Dermis blood vessel endothelial cell (primary cell): ENCODE measurements around the gene STAC. TPM values are rescaled to one million over a fixed set of nuclear protein-coding genes. Genes with fewer than 3 reads are reported as not detected.
"Not testable (repeated sequence)": the region's sequence is repeated elsewhere in the genome, so short reads cannot be mapped to it uniquely, and the experiment has no call there.

Experiments used
- DNase-seq: peaks from one replicate; pipeline ENCODE4 v3.0.0; 2010
- total RNA-seq: library from RNA; depleted of rRNA; stranded (reverse); fragments of >200 nt; gene quantifications from 2 replicates; pipeline ENCODE4 v1.2.3, GENCODE V29; 2014

The STAC gene
- total RNA-seq, 1 donor from 2014 or later, result 1.2 TPM

GRCh38 chr3:36520241-36521006 is 140.1 kb downstream of the STAC start:
- DNase-seq, result no peak

DNA sequence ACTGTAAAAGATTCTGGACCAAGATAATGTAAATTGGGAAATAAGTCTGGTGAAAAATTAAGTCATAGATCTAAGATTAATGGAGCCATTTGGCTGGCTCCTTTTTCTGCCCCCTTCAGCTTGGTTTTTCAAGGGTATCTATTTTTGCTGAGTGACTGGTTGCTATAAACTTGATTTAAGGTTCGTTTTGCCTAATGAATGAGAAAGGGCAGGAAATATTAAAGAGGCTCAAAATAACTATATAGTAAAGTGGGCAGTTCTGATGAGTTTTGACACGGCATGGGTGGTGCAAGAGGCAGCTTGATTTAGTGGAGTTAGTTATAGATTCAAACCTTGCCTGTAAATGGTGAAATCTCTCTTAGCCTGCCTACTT is 140.7 kb downstream of the STAC start:
- no peak for DNase-seq

- no peak for DNase-seq
Observed at GRCh38 chr3:36524560-36524959, 144.3 kb downstream of the STAC start.

DNA sequence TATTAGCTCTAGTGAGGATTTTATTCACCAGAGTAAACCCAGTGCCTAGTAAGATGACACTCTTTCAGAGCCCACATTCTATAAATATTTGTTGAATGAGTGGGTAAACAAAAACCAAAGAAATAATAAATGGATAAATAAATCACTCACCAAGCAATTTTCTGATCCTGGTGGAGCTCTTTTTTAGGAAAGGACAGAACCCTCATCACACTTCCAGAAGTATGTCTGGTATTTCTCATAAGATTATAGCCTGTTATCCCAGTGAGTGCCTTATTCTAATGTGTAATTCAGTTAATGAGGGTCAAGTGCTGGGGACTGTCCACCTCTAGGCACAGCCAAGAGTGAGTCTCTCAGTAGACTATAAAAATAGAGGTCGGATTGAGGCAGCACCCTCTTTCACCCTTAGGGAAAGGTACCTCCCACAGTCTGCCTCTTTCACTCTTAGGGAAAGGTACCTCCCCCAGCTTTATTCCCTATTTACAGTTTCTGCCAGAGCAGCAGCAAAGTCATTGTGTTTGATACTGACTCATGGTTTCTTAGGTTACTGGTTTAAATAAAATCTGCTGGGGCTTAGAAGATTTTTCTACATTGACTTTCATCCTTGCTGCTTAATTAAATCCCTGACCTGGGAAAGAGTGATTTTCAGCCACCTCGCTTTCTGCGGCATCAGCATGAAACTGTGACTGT is 145.0 kb downstream of the STAC start:
- peak; percentile 36 for DNase-seq

DNA sequence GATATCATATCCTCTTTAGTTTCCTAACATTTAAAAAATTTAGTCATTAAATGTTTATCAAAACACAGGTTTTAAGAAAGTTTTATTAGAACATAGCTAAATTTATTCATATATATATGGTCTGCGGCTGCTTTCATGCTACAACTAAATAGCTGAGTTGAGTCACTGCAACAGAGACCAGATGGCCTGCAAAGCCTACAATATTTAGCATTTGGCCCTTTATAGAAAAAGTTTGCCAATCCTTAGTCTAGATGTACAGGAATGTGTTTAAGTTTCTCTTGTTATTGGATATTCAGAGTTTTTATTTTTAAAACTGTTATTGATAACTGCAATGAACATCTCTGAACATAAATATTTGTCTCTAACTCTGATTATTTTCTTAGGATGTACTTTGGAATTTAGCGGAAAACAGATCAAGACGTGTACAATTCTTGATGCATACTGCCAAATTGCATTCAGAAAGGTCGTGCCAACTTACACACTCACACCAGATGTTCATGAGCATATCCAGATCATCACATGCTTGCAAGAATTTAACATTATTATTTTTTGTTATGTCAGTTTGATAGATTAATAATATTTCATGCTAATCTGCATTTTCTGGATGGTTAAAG is 157.9 kb downstream of the STAC start:
- no peak for DNase-seq

DNA sequence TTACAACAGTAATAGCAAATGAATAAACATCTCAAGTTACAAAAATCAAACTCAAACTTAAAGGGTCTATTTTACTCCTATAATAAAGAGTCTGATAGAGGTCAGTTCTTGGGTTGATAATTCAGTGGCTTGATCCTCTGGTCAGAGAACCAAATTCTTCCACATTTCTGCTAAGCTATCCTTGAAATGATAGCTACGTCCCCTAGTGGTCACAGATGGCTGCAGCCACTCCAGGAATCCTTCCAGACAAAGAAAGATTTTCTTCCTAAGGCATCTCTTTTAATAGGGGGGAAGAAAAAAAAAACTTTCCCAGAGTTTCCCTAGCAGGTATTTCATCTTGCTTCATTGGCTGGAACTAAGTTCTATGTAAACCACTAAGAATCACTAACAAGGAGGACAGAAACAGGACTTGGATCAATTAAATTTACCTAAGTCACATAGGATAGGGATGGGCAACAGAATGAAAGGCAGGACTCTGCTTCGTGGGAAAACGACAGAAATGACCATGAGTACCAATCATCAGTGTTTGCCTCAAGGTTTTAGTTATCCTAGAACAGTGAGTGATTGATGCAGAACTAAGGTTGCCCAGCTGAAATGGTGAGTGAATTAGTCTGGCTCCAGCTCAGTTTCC is 160.7 kb downstream of the STAC start:
- peak; percentile 66 for DNase-seq

- DNase-seq, result no peak
Observed at GRCh38 chr3:36542186-36542585, 161.9 kb downstream of the STAC start.

DNA sequence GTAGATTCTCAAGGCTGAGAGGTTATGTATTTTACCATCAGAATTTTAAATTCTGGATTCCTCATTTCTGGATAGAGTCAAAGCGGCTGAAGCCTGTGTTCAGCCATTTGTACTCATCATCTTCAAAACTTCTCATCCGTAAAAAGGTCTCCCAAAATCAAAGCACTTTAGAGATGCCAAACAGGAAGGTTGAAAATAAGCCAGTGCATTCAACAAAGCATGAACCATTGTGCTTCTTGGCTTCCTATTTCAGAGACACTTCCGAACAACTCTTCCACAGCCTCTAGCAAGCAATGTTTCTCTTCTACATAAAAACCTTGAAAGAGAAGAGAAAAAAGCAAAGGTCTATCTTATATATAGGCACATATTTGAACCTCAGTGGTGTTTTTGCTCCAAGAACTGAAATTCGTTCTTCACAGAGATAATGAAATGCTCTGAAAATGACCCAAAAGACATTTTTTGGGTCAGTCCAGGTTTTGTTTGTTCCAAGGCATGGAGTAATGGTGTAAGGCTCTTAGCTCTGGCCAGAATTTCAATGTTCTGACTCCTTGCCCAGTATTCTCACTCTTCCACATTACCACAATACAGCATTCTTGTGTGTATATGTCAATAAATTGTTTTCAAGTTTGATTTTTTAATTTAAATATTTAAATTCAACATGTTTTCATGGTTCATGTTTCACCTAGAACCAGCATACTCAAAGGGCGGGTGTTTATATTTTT is 163.1 kb downstream of the STAC start:
- DNase-seq, result peak; percentile 3

DNA sequence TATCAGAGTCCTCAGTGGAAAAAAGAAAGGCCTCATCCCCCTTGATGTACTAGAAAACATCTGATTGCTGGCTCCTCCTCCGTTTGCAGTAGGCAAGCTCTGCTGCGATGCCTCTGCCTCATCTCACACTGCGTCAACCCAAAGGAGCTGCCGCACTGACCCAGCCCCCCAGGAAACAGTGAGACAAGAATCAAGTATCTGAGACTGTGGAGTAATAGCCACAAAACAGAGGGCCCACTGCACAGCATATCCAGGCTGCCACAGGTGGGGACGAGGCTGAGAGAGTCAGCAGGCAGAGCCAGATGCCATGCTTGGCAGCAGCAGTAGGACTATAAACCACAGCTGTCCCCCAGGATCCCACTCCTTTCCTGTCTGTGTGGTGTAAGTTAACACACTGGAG is 165.9 kb downstream of the STAC start:
- no peak for DNase-seq

DNA sequence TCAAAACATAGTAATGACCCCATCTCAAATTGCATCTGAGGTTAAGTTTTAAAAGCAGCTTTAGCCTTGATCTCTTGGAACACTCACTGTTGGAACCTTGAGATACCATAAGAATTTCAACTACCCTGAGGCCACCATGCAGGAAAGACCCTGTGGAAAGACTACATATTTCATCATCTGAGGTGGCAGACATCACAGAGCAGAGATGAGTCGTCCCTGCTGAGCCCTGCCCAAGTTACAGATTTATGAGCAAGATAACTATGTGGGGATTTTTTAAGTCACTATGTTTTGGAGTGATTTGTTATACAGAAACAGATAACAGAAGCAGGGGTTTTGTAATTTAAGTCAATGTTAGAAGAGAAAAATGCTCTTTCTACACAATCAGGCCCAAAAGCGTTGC is 168.4 kb downstream of the STAC start:
- DNase-seq, result no peak

- no peak for DNase-seq
Observed at GRCh38 chr3:36557021-36557707, 176.9 kb downstream of the STAC start.

DNA sequence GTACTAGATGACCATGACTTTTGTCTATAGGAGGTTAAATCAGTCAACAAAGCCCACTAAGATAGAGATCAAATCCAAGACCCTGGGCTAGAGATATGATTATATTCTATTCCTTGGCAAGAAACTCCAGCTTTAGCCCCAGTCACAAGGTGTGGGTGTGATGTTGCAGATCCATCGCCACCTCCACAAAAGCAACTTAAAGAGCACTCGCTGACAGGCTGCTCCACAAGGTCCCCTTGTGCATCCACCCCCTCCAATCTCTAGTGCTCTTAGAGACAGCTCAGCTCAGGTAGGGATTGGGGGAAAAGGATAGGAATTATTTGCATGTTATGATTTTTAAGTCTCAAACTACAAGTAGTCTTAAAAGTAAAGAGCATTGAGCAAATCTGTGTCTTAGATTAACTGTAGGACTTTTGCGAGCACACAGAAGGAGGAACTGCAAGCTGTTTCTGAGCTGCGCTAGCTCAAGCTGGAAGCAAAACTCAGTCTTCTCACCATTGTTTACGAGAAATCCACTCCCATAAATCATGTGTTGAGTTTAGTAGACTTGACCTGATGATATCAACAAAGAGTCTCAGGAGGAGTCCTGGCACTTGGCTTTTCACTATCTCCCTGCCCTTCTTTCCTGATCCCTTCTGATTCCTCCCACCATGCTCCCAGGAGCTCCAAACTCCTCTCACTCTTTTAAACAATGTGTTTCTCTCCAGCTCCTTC is 177.6 kb downstream of the STAC start:
- DNase-seq, result no peak

GRCh38 chr3:36558961-36559360 is 178.7 kb downstream of the STAC start:
- DNase-seq, result no peak

DNA sequence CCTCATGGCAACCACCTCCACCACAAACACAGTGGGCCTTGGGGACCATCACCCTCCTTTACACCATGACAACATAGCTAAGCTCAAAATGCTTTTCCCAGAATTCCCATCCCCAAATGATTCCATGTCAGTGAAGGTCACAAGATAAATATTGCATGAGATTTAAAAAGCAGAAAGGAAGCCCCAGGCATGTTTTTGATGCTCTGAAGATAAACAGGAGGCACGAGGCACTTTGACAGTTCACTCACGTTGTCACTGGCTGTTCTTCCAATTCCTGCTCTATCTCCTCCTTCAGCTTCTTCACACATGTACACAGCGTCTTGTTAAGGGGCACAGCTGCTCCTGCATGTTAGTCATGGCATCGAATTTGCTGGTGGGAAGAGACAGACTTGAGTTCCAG is 180.4 kb downstream of the STAC start:
- DNase-seq, result no peak

GRCh38 chr3:36561601-36562000 is 181.3 kb downstream of the STAC start:
- no peak for DNase-seq

DNA sequence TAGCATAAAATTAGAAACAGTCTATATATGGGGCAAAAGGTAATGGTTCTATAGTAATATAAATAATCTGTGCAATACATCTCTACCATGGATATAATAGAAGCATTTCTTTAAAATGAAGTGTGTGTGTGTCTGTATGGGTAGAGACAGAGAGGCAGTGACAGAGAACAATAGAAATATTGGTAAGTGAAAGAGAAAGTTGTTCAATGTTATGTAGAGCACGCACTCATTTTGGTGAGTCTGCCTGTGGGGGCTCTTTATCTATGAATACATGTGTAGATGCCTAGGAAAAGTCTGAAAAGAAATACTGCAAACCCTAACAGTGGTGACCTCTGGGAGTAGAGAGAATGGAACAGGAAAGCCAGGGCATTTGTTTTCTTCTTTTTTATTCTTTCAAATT is 182.6 kb downstream of the STAC start:
- no peak for DNase-seq

DNA sequence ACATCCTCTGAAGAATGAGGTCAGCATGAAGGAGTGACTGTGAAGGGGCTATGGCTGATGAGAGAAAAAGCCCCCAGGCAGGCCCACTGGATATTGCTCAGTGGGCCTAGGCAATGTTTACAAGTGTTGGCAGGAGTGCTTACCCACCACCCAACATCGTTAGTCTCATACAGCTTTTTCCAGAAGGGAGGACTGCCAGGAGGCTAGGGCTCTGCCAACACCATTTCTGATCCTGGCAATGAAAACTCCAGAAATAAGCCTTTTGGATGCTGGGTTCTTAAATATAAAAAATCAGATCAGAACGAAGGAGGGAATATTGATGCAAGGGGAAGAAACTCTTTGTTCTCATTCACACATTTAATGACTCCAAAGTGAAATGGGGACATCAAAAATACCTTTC is 194.9 kb downstream of the STAC start:
- no peak for DNase-seq

GRCh38 chr3:36578418-36578817 is 198.1 kb downstream of the STAC start:
- not testable (repeated sequence) for DNase-seq

DNA sequence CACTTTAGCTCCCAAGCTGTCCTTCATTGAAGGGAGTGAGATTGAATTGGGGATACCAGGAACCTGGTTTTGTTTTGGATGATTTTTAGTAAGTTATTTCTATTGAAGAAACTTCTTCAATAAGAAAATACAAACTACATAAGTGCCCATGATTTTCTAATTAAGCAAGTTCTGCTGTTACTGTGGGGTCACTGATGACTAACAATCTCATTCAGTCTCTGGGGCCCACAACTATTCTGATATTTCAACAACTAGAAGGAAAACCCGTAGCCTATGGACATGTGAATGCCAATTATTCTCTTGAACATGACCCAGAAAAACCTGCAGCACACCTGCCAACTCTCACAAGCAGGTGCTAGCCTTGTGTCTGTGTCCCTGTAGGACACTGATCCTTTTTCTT is 199.4 kb downstream of the STAC start:
- no peak for DNase-seq

- no peak for DNase-seq
Observed at GRCh38 chr3:36580716-36581115, 200.4 kb downstream of the STAC start.

DNA sequence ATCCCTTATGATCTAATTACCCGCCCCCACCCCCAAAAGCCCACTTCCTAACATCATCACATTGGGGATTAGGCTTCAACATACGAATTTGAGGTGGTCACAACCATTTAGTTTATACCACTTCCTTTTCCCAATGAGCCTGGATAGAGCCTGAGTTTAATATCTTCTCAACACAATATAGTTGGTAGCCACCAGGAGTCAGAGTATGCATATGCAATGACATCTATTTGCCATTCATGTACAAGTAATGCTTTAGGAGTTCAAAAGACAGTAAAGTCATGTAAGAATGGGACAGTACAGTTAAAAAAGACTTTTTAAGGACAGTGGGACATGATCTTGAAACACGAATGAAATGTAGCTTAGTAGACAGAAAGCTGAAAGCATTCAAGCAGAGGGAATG is 211.7 kb downstream of the STAC start:
- DNase-seq, result no peak

GRCh38 chr3:36595511-36595910 is 215.2 kb downstream of the STAC start:
- no peak for DNase-seq
